Mammary epithelial cell (primary cell): ENCODE measurements around the gene RP9.

Experiments used
- EZH2 ChIP-seq: IDR thresholded peaks from 2 replicates; pipeline ENCODE4 v1.6.1; 2012; ENCODE audit warnings: low read length, inconsistent platforms, borderline replicate concordance
- TF ChIP-seq, protein P1 (sequence below), 2 donors: IDR thresholded peaks in 1 of 2; conservative IDR thresholded peaks in 1 of 2; 2 replicates each; pipeline ENCODE4 v1.5.1; 2011 to 2012; ENCODE audit warnings: inconsistent platforms in 2 of 2, low read length in 2 of 2, mild to moderate bottlenecking in 2 of 2, control low read depth in 1 of 2, low read depth in 1 of 2; ENCODE audit not compliant: insufficient read depth in 1 of 2; ENCODE audit errors: extremely low read depth in 1 of 2

DNA sequence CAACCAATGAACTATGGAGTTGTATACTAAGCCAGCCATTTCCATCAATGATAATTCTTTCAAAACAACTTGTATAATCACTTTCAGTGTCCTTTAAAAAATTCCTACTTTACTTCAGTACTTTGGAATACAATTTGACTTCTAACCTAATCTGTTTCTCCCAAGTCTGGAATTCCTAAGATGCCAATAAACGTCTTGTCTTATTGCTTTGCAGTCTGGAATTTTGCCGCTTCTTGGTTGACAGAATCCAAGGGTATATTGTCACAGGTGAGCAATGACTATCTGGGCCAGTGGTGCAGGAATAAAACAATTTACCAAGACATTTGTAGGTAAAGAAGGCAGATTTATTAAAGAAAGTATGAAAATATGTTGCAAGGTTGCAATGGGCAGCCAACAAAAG, 21.8 kb downstream of the RP9 start:
- TF ChIP-seq, protein P1, sequence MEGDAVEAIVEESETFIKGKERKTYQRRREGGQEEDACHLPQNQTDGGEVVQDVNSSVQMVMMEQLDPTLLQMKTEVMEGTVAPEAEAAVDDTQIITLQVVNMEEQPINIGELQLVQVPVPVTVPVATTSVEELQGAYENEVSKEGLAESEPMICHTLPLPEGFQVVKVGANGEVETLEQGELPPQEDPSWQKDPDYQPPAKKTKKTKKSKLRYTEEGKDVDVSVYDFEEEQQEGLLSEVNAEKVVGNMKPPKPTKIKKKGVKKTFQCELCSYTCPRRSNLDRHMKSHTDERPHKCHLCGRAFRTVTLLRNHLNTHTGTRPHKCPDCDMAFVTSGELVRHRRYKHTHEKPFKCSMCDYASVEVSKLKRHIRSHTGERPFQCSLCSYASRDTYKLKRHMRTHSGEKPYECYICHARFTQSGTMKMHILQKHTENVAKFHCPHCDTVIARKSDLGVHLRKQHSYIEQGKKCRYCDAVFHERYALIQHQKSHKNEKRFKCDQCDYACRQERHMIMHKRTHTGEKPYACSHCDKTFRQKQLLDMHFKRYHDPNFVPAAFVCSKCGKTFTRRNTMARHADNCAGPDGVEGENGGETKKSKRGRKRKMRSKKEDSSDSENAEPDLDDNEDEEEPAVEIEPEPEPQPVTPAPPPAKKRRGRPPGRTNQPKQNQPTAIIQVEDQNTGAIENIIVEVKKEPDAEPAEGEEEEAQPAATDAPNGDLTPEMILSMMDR (conservative IDR thresholded peaks at IDR 0.05 in 1 of 2, IDR thresholded peaks at IDR 0.05 in 1 of 2; ENCODE audit: extremely low read depth in 1 of 2, insufficient read depth in 1 of 2, low read depth in 1 of 2, low read length in 2 of 2), result no peak
- no peak for TF ChIP-seq EZH2
